ENCODE measurements around the gene ARL16. TPM values are rescaled to one million over a fixed set of nuclear protein-coding genes. Genes with fewer than 3 reads are reported as not detected.

The ARL16 gene
- total and polyA plus RNA-seq, 2 of the 8 experiments (the other 6 are each of a cell fraction or from before 2014, with no cell fraction given), result 37.0 to 60.8 TPM

GRCh38 chr17:81660441-81660840 lies 23.2 kb downstream of the ARL16 start:
- H3K23me2 ChIP-seq (ENCODE audit: low read depth, low read length), result no peaks in the 10 kb centered on the region; the same call in 1 of the 2 replicates
- no peaks in the 10 kb centered on the region for H3K27me3 ChIP-seq (replicated peaks in 1 of 4; ENCODE audit: control insufficient read depth in 3 of 4, extremely low read depth in 1 of 4, insufficient read depth in 3 of 4, low read length in 3 of 4)
- H2AK5ac ChIP-seq (ENCODE audit: low read depth, low read length), result no peak overlapping the region
- peaks cover under 1 to 5% (median 2%) of the 10 kb centered on the region in 4 experiments for H3K4me1 ChIP-seq (replicated peaks in 1 of 4; ENCODE audit: control insufficient read depth in 3 of 4, insufficient read depth in 4 of 4, low read length in 3 of 4)
- no peak overlapping the region for H2BK12ac ChIP-seq (ENCODE audit: low read depth, low read length)
- H4K91ac ChIP-seq (replicated peaks; ENCODE audit: insufficient read length, low read length), result no peak overlapping the region
- no peak for DNase-seq (ENCODE audit: low read depth in 1 of 2, low spot score in 2 of 2)
- H3K4me3 ChIP-seq (ENCODE audit: extremely low read depth in 1 of 4, insufficient read depth in 2 of 4, low read depth in 3 of 4, low read length in 4 of 4), result no peak overlapping the region
- H3K79me2 ChIP-seq (ENCODE audit: control insufficient read depth in 1 of 2, insufficient read depth in 2 of 2, low read length in 2 of 2), result peaks cover 0 to 2% of the 10 kb centered on the region in 2 experiments; a peak in 1 of 4 replicates
- H3K14ac ChIP-seq (ENCODE audit: insufficient read length), result no peak overlapping the region
- H2BK20ac ChIP-seq (ENCODE audit: low read length), result no peak overlapping the region
- TF ChIP-seq KDM4A (IDR thresholded peaks at IDR 0.05; ENCODE audit: low read depth, low read length, severe bottlenecking) (no peak), SUZ12 (IDR thresholded peaks at IDR 0.05; ENCODE audit: low read length) (no peak), KDM1A (IDR thresholded peaks at IDR 0.05; ENCODE audit: borderline replicate concordance, low read length) (no peak), EP300 (IDR thresholded peaks at IDR 0.05; ENCODE audit: borderline replicate concordance in 1 of 2, low read depth in 2 of 2, low read length in 2 of 2) (no peak), HDAC2 (IDR thresholded peaks at IDR 0.05; ENCODE audit: borderline replicate concordance in 1 of 2, low read depth in 2 of 2, low read length in 2 of 2) (no peak), RAD21 (IDR thresholded peaks at IDR 0.05 in 1 of 2, conservative IDR thresholded peaks at IDR 0.05 in 1 of 2; ENCODE audit: low read depth in 2 of 2, low read length in 2 of 2) (no peak), NRF1 (IDR thresholded peaks at IDR 0.05; ENCODE audit: low read depth, low read length) (no peak), POU5F1 (IDR thresholded peaks at IDR 0.05; ENCODE audit: low read depth, low read length) (no peak), POLR2A (IDR thresholded peaks at IDR 0.05; ENCODE audit: control extremely low read depth in 1 of 2, low read depth in 2 of 2, low read length in 2 of 2) (no peak), HDAC6 (IDR thresholded peaks at IDR 0.05; ENCODE audit: low read depth, low read length) (no peak)
- ChIA-PET POLR2A (ENCODE audit: partially characterized antibody) (interaction anchor here (1.0 to 2.1 kb wide), 7 partner anchors 10 to 42 kb away, joined by 3 to 8 read pairs (median 4); partner anchors contain the start of genes MRPL12, NPLOC4 and TSPAN10), CTCF (ENCODE audit: partially characterized antibody) (interaction anchor here (0.7 to 1.2 kb wide), 4 partner anchors 11 to 22 kb away, joined by 3 read pairs; no protein-coding TSS in a partner anchor)
- no peaks in the 10 kb centered on the region for H3K9me3 ChIP-seq (ENCODE audit: insufficient read depth in 2 of 2, low read depth in 1 of 2, low read length in 1 of 2)
- no peak overlapping the region for H2AFZ ChIP-seq (ENCODE audit: low read length)
- peaks cover 0 to 5% (median 0%) of the 10 kb centered on the region in 4 experiments; a peak in 1 of 8 replicates for H3K36me3 ChIP-seq (ENCODE audit: control insufficient read depth in 2 of 4, insufficient read depth in 4 of 4, low read length in 3 of 4)
- no peaks in the 10 kb centered on the region for H4K20me1 ChIP-seq (replicated peaks in 1 of 2; ENCODE audit: control insufficient read depth in 1 of 2, insufficient read depth in 2 of 2, low read length in 2 of 2)
- no peak overlapping the region for H4K5ac ChIP-seq (ENCODE audit: insufficient read length, low read depth, low read length)
- H2BK120ac ChIP-seq (replicated peaks; ENCODE audit: low read depth, low read length), result no peak overlapping the region
- peaks cover 4% of the 10 kb centered on the region; the same call in 1 of the 2 replicates for H3K79me1 ChIP-seq (ENCODE audit: low read depth, low read length)
- no peak overlapping the region for H3K18ac ChIP-seq (ENCODE audit: extremely low read depth, low read length)
- no peak overlapping the region for H2BK15ac ChIP-seq (ENCODE audit: low read length)
- H3K4ac ChIP-seq (replicated peaks; ENCODE audit: insufficient read length, low read depth, low read length), result no peak overlapping the region
- no peak overlapping the region for H3K9ac ChIP-seq (replicated peaks in 1 of 4; ENCODE audit: extremely low read depth in 1 of 4, low read depth in 3 of 4, low read length in 3 of 4)
- no peak overlapping the region for H3K23ac ChIP-seq (ENCODE audit: insufficient read length)
- no peak overlapping the region for H3K56ac ChIP-seq (replicated peaks; ENCODE audit: insufficient read length, low read depth, low read length)
- no peak overlapping the region for H2BK5ac ChIP-seq (ENCODE audit: low read depth, low read length)
- WGBS, 2 experiments (ENCODE audit: extremely low coverage in 1 of 2, insufficient coverage in 1 of 2, insufficient read length in 1 of 2, insufficient replicate concordance in 2 of 2, low coverage in 1 of 2, low lambda C conversion rate in 2 of 2, missing lambda C conversion rate in 1 of 2), result 92% methylated on average over 9 of the region's 9 CpGs; no CpG with 5 or more reads in 1 of the 2 experiments
- no peak overlapping the region for H3K27ac ChIP-seq (ENCODE audit: low read depth, low read length)
- no peak overlapping the region for H3K4me2 ChIP-seq (ENCODE audit: insufficient read depth in 1 of 2, low read depth in 2 of 2, low read length in 2 of 2)
- no peak overlapping the region for H4K8ac ChIP-seq (ENCODE audit: extremely low read depth, insufficient read depth, low read length)
- FAIRE-seq, result no peak
